SK-N-SH (cell line): Measurements from ENCODE around the gene TBXA2R.

Experiments used
- FOSL2 ChIP-seq: IDR thresholded peaks from 2 replicates; pipeline ENCODE4 v1.4.0; 2012; ENCODE audit warnings: low read depth, mild to moderate bottlenecking, moderate library complexity, borderline replicate concordance
- FOXM1 ChIP-seq: IDR thresholded peaks from 2 replicates; pipeline ENCODE4 v1.4.0; 2012; ENCODE audit warnings: low read depth, mild to moderate bottlenecking
- NRF1 ChIP-seq: IDR thresholded peaks from 2 replicates; pipeline ENCODE4 v1.6.1; 2012; ENCODE audit warnings: low read depth, mild to moderate bottlenecking, low read length
- POLR2AphosphoS5 ChIP-seq: IDR thresholded peaks from 2 replicates; pipeline ENCODE4 v1.6.1; 2012; ENCODE audit warnings: low read depth, low read length
- RFX5 ChIP-seq: IDR thresholded peaks from 2 replicates; pipeline ENCODE4 v1.6.1; 2012; ENCODE audit warnings: mild to moderate bottlenecking, improper control_type of control experiment, low read length
- SMC3 ChIP-seq: IDR thresholded peaks from 2 replicates; pipeline ENCODE4 v1.6.1; 2012; ENCODE audit warnings: low read depth, low read length, improper control_type of control experiment
- TAF1 ChIP-seq: IDR thresholded peaks from 2 replicates; pipeline ENCODE4 v1.6.1; 2012; ENCODE audit warnings: low read depth, mild to moderate bottlenecking, low read length, moderate library complexity, borderline replicate concordance
- YY1 ChIP-seq: IDR thresholded peaks from 2 replicates; pipeline ENCODE4 v1.4.0; 2012; ENCODE audit warnings: low read depth, mild to moderate bottlenecking
- TF ChIP-seq, protein P1 (sequence below): fragments of 200-600 bp; sonication (generic); IDR thresholded peaks from 2 replicates; pipeline ENCODE4 v1.6.1; 2017; ENCODE audit warnings: antibody characterized with exemption, mild to moderate bottlenecking, moderate library complexity
- TF ChIP-seq, protein P2 (sequence below): IDR thresholded peaks from 2 replicates; pipeline ENCODE4 v1.6.1; 2012; ENCODE audit warnings: mild to moderate bottlenecking, low read depth, low read length, moderate library complexity
- TF ChIP-seq, protein P3 (sequence below): fragments of 150-350 bp; IDR thresholded peaks from 2 replicates; pipeline ENCODE4 v1.6.1; 2017; ENCODE audit warnings: antibody characterized with exemption, low read length, low read depth, borderline replicate concordance
- TF ChIP-seq, protein P4 (sequence below): IDR thresholded peaks from 2 replicates; pipeline ENCODE4; 2012
- TF ChIP-seq, protein P5 (sequence below): IDR thresholded peaks from 2 replicates; pipeline ENCODE4 v1.4.0; 2012; ENCODE audit warnings: low read depth

DNA sequence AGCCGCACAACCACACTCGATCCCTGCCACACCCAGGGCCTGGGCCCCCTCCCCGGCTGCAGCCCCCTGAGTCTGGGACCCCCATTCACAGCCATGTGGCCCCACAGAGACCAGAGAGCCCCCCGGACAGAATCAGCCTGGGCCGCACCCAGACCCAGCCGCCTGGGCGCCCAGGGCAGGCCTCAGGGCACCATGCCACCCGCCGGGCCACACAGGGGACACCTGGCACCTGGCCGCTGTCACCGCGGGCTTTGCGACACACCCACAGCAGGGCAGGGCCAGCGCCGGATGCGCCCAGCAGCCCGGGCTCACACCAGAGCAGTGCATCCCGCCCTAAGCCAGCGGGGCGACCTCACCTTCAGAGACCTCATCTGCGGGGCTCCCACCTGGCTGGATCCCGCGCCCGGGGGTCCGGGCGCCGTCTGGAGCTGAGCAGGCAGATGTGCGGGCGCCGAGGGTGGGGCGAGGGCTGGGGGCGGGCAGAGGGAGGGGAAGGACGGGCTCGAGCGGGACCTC, 443 bp downstream of the TBXA2R start:
- TF ChIP-seq FOSL2: no peak
- no peak for TF ChIP-seq RFX5
- TF ChIP-seq, protein P1, sequence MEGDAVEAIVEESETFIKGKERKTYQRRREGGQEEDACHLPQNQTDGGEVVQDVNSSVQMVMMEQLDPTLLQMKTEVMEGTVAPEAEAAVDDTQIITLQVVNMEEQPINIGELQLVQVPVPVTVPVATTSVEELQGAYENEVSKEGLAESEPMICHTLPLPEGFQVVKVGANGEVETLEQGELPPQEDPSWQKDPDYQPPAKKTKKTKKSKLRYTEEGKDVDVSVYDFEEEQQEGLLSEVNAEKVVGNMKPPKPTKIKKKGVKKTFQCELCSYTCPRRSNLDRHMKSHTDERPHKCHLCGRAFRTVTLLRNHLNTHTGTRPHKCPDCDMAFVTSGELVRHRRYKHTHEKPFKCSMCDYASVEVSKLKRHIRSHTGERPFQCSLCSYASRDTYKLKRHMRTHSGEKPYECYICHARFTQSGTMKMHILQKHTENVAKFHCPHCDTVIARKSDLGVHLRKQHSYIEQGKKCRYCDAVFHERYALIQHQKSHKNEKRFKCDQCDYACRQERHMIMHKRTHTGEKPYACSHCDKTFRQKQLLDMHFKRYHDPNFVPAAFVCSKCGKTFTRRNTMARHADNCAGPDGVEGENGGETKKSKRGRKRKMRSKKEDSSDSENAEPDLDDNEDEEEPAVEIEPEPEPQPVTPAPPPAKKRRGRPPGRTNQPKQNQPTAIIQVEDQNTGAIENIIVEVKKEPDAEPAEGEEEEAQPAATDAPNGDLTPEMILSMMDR: no peak
- TF ChIP-seq, protein P2, sequence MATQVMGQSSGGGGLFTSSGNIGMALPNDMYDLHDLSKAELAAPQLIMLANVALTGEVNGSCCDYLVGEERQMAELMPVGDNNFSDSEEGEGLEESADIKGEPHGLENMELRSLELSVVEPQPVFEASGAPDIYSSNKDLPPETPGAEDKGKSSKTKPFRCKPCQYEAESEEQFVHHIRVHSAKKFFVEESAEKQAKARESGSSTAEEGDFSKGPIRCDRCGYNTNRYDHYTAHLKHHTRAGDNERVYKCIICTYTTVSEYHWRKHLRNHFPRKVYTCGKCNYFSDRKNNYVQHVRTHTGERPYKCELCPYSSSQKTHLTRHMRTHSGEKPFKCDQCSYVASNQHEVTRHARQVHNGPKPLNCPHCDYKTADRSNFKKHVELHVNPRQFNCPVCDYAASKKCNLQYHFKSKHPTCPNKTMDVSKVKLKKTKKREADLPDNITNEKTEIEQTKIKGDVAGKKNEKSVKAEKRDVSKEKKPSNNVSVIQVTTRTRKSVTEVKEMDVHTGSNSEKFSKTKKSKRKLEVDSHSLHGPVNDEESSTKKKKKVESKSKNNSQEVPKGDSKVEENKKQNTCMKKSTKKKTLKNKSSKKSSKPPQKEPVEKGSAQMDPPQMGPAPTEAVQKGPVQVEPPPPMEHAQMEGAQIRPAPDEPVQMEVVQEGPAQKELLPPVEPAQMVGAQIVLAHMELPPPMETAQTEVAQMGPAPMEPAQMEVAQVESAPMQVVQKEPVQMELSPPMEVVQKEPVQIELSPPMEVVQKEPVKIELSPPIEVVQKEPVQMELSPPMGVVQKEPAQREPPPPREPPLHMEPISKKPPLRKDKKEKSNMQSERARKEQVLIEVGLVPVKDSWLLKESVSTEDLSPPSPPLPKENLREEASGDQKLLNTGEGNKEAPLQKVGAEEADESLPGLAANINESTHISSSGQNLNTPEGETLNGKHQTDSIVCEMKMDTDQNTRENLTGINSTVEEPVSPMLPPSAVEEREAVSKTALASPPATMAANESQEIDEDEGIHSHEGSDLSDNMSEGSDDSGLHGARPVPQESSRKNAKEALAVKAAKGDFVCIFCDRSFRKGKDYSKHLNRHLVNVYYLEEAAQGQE: no peak
- TF ChIP-seq, protein P3, sequence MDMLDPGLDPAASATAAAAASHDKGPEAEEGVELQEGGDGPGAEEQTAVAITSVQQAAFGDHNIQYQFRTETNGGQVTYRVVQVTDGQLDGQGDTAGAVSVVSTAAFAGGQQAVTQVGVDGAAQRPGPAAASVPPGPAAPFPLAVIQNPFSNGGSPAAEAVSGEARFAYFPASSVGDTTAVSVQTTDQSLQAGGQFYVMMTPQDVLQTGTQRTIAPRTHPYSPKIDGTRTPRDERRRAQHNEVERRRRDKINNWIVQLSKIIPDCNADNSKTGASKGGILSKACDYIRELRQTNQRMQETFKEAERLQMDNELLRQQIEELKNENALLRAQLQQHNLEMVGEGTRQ: no peak
- TF ChIP-seq YY1: no peak
- TF ChIP-seq, protein P4, sequence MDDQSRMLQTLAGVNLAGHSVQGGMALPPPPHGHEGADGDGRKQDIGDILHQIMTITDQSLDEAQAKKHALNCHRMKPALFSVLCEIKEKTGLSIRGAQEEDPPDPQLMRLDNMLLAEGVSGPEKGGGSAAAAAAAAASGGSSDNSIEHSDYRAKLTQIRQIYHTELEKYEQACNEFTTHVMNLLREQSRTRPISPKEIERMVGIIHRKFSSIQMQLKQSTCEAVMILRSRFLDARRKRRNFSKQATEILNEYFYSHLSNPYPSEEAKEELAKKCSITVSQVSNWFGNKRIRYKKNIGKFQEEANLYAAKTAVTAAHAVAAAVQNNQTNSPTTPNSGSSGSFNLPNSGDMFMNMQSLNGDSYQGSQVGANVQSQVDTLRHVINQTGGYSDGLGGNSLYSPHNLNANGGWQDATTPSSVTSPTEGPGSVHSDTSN: no peak
- no peak for TF ChIP-seq TAF1
- no peak for TF ChIP-seq POLR2AphosphoS5
- no peak for TF ChIP-seq FOXM1
- TF ChIP-seq, protein P5, sequence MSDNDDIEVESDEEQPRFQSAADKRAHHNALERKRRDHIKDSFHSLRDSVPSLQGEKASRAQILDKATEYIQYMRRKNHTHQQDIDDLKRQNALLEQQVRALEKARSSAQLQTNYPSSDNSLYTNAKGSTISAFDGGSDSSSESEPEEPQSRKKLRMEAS: no peak
- TF ChIP-seq NRF1: no peak
- TF ChIP-seq SMC3: no peak
